IMR-90 (cell line): Measurements from ENCODE around the gene HCN3. TPM values are rescaled to one million over a fixed set of nuclear protein-coding genes. Genes with fewer than 3 reads are reported as not detected.
A peak's percentile ranks its signal among the peaks of the same experiment; 100 is the strongest.

ENCODE experiments used
- ATAC-seq: fragments of 200-7000 bp; cut with Tn5 transposase; 2 replicates; pipeline ENCODE4 v1.9.1; 2020; ENCODE audit warnings: low read depth, mild to moderate bottlenecking, moderate library complexity
- BruUV-seq: library from RNA; stranded (reverse); fragments of 400-500 nt; replicated peaks from 2 replicates; lab custom pipeline; 2021; lab: Mats Ljungman, UMichigan
- CTCF ChIA-PET: fragments of 300-600 bp; formaldehyde crosslinking; extraction: SDS; loops from one replicate; lab custom pipeline; 2021; ENCODE audit warnings: antibody characterized with exemption; lab: Yijun Ruan, JAX
- POLR2A ChIA-PET: fragments of 300-600 bp; sonication (Branson Sonifier 250); formaldehyde crosslinking; loops from one replicate; lab custom pipeline; 2022; ENCODE audit warnings: antibody characterized with exemption; ENCODE audit not compliant: unreplicated experiment; lab: Charles Lee
- DNase-seq: peaks from one replicate; pipeline ENCODE4 v3.0.0; 2013
- H2AFZ ChIP-seq: replicated peaks from 2 replicates; pipeline ENCODE3; 2013; ENCODE audit warnings: low read length, mild to moderate bottlenecking; ENCODE audit not compliant: poor library complexity
- H2AK5ac ChIP-seq: 2 replicates; pipeline ENCODE4 v1.6.1; 2013; ENCODE audit warnings: low read depth, low read length, inconsistent platforms
- H2AK9ac ChIP-seq: replicated peaks from 2 replicates; pipeline ENCODE3; 2013; ENCODE audit warnings: mild to moderate bottlenecking, low read depth, low read length, moderate library complexity; ENCODE audit not compliant: poor library complexity
- H2BK120ac ChIP-seq: 2 replicates; pipeline ENCODE4 v1.6.1; 2013; ENCODE audit warnings: low read depth, low read length, inconsistent platforms
- H2BK15ac ChIP-seq: 3 replicates; pipeline ENCODE4 v1.6.1; 2013; ENCODE audit warnings: low read depth, low read length, inconsistent platforms
- H2BK20ac ChIP-seq: 2 replicates; pipeline ENCODE4 v1.6.1; 2013; ENCODE audit warnings: low read depth, mild to moderate bottlenecking, inconsistent platforms, low read length, moderate library complexity
- H2BK5ac ChIP-seq: 2 replicates; pipeline ENCODE4 v1.6.1; 2013; ENCODE audit warnings: mild to moderate bottlenecking, low read depth, low read length, inconsistent platforms; ENCODE audit not compliant: poor library complexity, severe bottlenecking
- H3K14ac ChIP-seq: replicated peaks from 2 replicates; pipeline ENCODE4 v1.6.1; 2013; ENCODE audit warnings: low read depth, low read length, inconsistent platforms
- H3K18ac ChIP-seq: 2 replicates; pipeline ENCODE4 v1.6.1; 2013; ENCODE audit warnings: low read depth, low read length, control low read depth
- H3K23ac ChIP-seq: 2 replicates; pipeline ENCODE4 v1.6.1; 2013; ENCODE audit warnings: low read depth, low read length, inconsistent platforms
- H3K27ac ChIP-seq: 2 replicates; pipeline ENCODE4 v1.5.1; 2013; ENCODE audit warnings: mild to moderate bottlenecking, control low read depth, low read length; ENCODE audit not compliant: insufficient read depth
- H3K27me3 ChIP-seq: 2 replicates; pipeline ENCODE4 v1.6.1; 2013; ENCODE audit warnings: low read length; ENCODE audit not compliant: control insufficient read depth, insufficient read depth
- H3K36me3 ChIP-seq: 2 replicates; pipeline ENCODE4 v1.6.1; 2013; ENCODE audit warnings: low read length, mixed read lengths; ENCODE audit not compliant: control insufficient read depth, insufficient read depth
- H3K4ac ChIP-seq: 2 replicates; pipeline ENCODE4 v1.6.1; 2013; ENCODE audit warnings: low read depth, low read length, inconsistent platforms
- H3K4me1 ChIP-seq: 2 replicates; pipeline ENCODE4 v1.6.1; 2013; ENCODE audit warnings: low read length, mixed read lengths; ENCODE audit not compliant: control insufficient read depth, insufficient read depth
- H3K4me2 ChIP-seq: 2 replicates; pipeline ENCODE4 v1.6.1; 2013; ENCODE audit warnings: low read depth, mild to moderate bottlenecking, control low read depth, low read length, moderate library complexity
- H3K4me3 ChIP-seq: 2 replicates; pipeline ENCODE4 v1.5.1; 2013; ENCODE audit warnings: low read depth, mild to moderate bottlenecking, control low read depth, low read length, moderate library complexity; ENCODE audit not compliant: insufficient read depth
- H3K56ac ChIP-seq: 2 replicates; pipeline ENCODE4 v1.6.1; 2013; ENCODE audit warnings: low read length, inconsistent platforms; ENCODE audit not compliant: insufficient read depth; ENCODE audit errors: extremely low read depth
- H3K79me1 ChIP-seq, 2 experiments: 2 replicates each; pipeline ENCODE4 v1.6.1; 2013; ENCODE audit warnings: low read length in 2 of 2, inconsistent platforms in 1 of 2, low read depth in 1 of 2
- H3K9ac ChIP-seq: 2 replicates; pipeline ENCODE4 v1.6.1; 2013; ENCODE audit warnings: low read depth, low read length, control low read depth
- H3K9me1 ChIP-seq: 2 replicates; pipeline ENCODE4 v1.6.1; 2013; ENCODE audit warnings: low read length, inconsistent platforms; ENCODE audit not compliant: insufficient read depth
- H3K9me3 ChIP-seq: 2 replicates; pipeline ENCODE4 v1.6.1; 2013; ENCODE audit warnings: low read length; ENCODE audit not compliant: control insufficient read depth, insufficient read depth
- H4K20me1 ChIP-seq: 2 replicates; pipeline ENCODE4 v1.6.1; 2013; ENCODE audit warnings: low read length, inconsistent platforms; ENCODE audit not compliant: insufficient read depth
- H4K5ac ChIP-seq: 2 replicates; pipeline ENCODE4 v1.6.1; 2013; ENCODE audit warnings: mild to moderate bottlenecking, low read depth, low read length, control low read depth
- H4K8ac ChIP-seq, 2 experiments: 2 replicates each; pipeline ENCODE4 v1.6.1; 2013; ENCODE audit warnings: low read depth in 2 of 2, low read length in 2 of 2, control low read depth in 1 of 2, inconsistent platforms in 1 of 2
- H4K91ac ChIP-seq: 2 replicates; pipeline ENCODE4 v1.6.1; 2013; ENCODE audit warnings: low read depth, low read length, inconsistent platforms; ENCODE audit not compliant: insufficient read depth
- BHLHE40 ChIP-seq: fragments of 150-350 bp; IDR thresholded peaks from 2 replicates; pipeline ENCODE4 v1.6.1; 2016; ENCODE audit warnings: mild to moderate bottlenecking, low read depth, low read length
- FOS ChIP-seq: fragments of 150-350 bp; IDR thresholded peaks from 2 replicates; pipeline ENCODE4 v1.6.1; 2016; ENCODE audit warnings: low read depth, low read length
- MAZ ChIP-seq: IDR thresholded peaks from 2 replicates; pipeline ENCODE4 v1.6.1; 2012; ENCODE audit warnings: low read depth, mild to moderate bottlenecking, low read length, improper control_type of control experiment, moderate library complexity, borderline replicate concordance
- MXI1 ChIP-seq: IDR thresholded peaks from 2 replicates; pipeline ENCODE4 v1.6.1; 2012; ENCODE audit warnings: low read depth, mild to moderate bottlenecking, low read length, moderate library complexity, borderline replicate concordance
- NFE2L2 ChIP-seq: fragments of 150-350 bp; IDR thresholded peaks from 2 replicates; pipeline ENCODE4 v1.6.1; 2016; ENCODE audit warnings: low read depth, mild to moderate bottlenecking, low read length
- RAD21 ChIP-seq: IDR thresholded peaks from 2 replicates; pipeline ENCODE4 v1.6.1; 2012; ENCODE audit warnings: low read length, improper control_type of control experiment
- RCOR1 ChIP-seq: IDR thresholded peaks from 2 replicates; pipeline ENCODE4 v1.6.1; 2012; ENCODE audit warnings: mild to moderate bottlenecking, low read length, improper control_type of control experiment; ENCODE audit not compliant: insufficient replicate concordance
- RFX5 ChIP-seq: IDR thresholded peaks from 2 replicates; pipeline ENCODE4 v1.8.0; 2012; ENCODE audit warnings: low read depth, mild to moderate bottlenecking, low read length, moderate library complexity
- SMC3 ChIP-seq: fragments of 150-350 bp; IDR thresholded peaks from 2 replicates; pipeline ENCODE4 v1.6.1; 2016; ENCODE audit warnings: low read depth, mild to moderate bottlenecking, antibody characterized with exemption, low read length, moderate library complexity
- USF2 ChIP-seq: fragments of 150-350 bp; IDR thresholded peaks from 2 replicates; pipeline ENCODE4 v1.6.1; 2017; ENCODE audit warnings: mild to moderate bottlenecking, antibody characterized with exemption, low read length, low read depth
- WGBS, 2 experiments: methylation state at CpG; one replicate each; pipeline versions ENCODE4 v1.1.5 to v1.1.7; 2013; ENCODE audit warnings: missing lambda C conversion rate in 2 of 2; ENCODE audit not compliant: insufficient read length in 1 of 2; ENCODE audit errors: extremely low coverage in 2 of 2; 5-methylcytosine and 5-hydroxymethylcytosine counted together
- dilution Hi-C: fragments of 300-500 bp; cut with HindIII; formaldehyde crosslinking; loops from one replicate; pipeline ENCODE4 v1.14.3; 2018; ENCODE audit warnings: low sequenced_read_pairs; ENCODE audit not compliant: unreplicated experiment
- in situ Hi-C: fragments of 300-500 bp; cut with MboI; formaldehyde crosslinking; loops from 3 replicates; pipeline ENCODE4 v1.14.3; 2019; ENCODE audit warnings: low sequenced_read_pairs, inconsistent platforms, mixed read lengths
- intact Hi-C: fragments of 100-400 bp; cut with micrococcal nuclease; formaldehyde crosslinking; loops from 2 replicates; pipeline ENCODE4 v1.10.0; 2022
- polyA plus RNA-seq, 3 experiments: library from polyadenylated mRNA; depleted of rRNA; stranded (reverse); fragments of >200 nt; gene quantifications; 2 replicates each; pipeline ENCODE4 v1.2.3, GENCODE V29; 2012; ENCODE audit warnings: low replicate concordance in 1 of 3
- total RNA-seq: library from RNA; depleted of rRNA; stranded (reverse); fragments of >200 nt; gene quantifications from 2 replicates; pipeline ENCODE4 v1.2.3, GENCODE V29; 2012

The HCN3 gene
- total and polyA plus RNA-seq, 2 of the 4 experiments (the other 2 are of a cell fraction) = 0.36 to 2.7 TPM

- Histone ChIP-seq H4K8ac (no peak overlapping the region), H2BK5ac (no peak overlapping the region), H3K18ac (no peak overlapping the region), H3K27ac (no peak overlapping the region), H3K23ac (no peak overlapping the region; the same call in 1 of the 2 replicates), H3K14ac (no peak overlapping the region), H4K5ac (no peak overlapping the region), H2AK5ac (no peak overlapping the region), H2AK9ac (peak overlapping the region; percentile 39), H3K4me1 (peaks cover 15% of the 10 kb centered on the region; the same call in 1 of the 2 replicates), H3K9ac (no peak overlapping the region), H3K56ac (no peak overlapping the region), H3K9me1 (peaks cover 19% of the 10 kb centered on the region; the same call in 1 of the 2 replicates), H3K36me3 (peaks cover 34% of the 10 kb centered on the region), H2BK120ac (no peak overlapping the region), H3K9me3 (no peaks in the 10 kb centered on the region), H2BK15ac (no peak overlapping the region), H3K4me3 (no peak overlapping the region), H3K27me3 (no peaks in the 10 kb centered on the region), H4K20me1 (peaks cover 30% of the 10 kb centered on the region), H3K4ac (no peak overlapping the region), H3K4me2 (no peak overlapping the region), H4K91ac (no peak overlapping the region), H2AFZ (no peak overlapping the region), H2BK20ac (no peak overlapping the region), H3K79me1 (peaks cover 16 to 46% of the 10 kb centered on the region in 2 experiments)
- WGBS, 2 experiments = no CpG with 5 or more reads among the region's 7 CpGs
- ATAC-seq = no peak
- ChIA-PET POLR2A (interaction anchor here (0.5 kb wide), 1 partner anchor 209 kb away, joined by 18 read pairs; no protein-coding TSS in a partner anchor), CTCF (no interaction called here)
- in situ Hi-C loops = no loop called here
- TF ChIP-seq FOS (no peak), RAD21 (no peak), NFE2L2 (no peak), MAZ (no peak), RCOR1 (no peak), SMC3 (no peak), RFX5 (no peak), BHLHE40 (no peak), MXI1 (no peak), USF2 (no peak)
- dilution Hi-C loops = no loop called here
- BruUV-seq = no TSS peak
- no peak for DNase-seq
- intact Hi-C loops = loop anchor here (10.0 kb wide), 1 partner anchor 122 kb away; the partner anchor contains the start of genes MTX1 and THBS3
Measured at GRCh38 chr1:155326631-155327037, 49.4 kb downstream of the HCN3 start.
